Measurements from ENCODE around the gene DLGAP4.

- TF ChIP-seq CTCF (IDR thresholded peaks at IDR 0.05; ENCODE audit: insufficient read depth, low read length, poor library complexity, severe bottlenecking) = peak; percentile 87
- no peak for TF ChIP-seq EZH2phosphoT487 (conservative IDR thresholded peaks at IDR 0.05; ENCODE audit: low read length)
These were observed 133.0 kb downstream of the DLGAP4 start for GRCh38 chr20:36439040-36439730.
